ENCODE results near the gene AP1M1. TPM values are rescaled to one million over a fixed set of nuclear protein-coding genes. Genes with fewer than 3 reads are reported as not detected.

The AP1M1 gene
- total RNA-seq, 1 donor from 2014 or later: 47.4 TPM

GRCh38 chr19:16229322-16229641 is 31.6 kb downstream of the AP1M1 start:
- no peak overlapping the region for H3K27ac Mint-ChIP-seq

GRCh38 chr19:16232127-16232526 is 34.4 kb downstream of the AP1M1 start:
- Mint-ChIP-seq H3K27ac (no peak overlapping the region), H3K9me3 (ENCODE audit: low read depth) (no peaks in the 10 kb centered on the region), H3K27me3 (no peaks in the 10 kb centered on the region), H3K4me3 (ENCODE audit: low read depth) (no peak overlapping the region), H3K36me3 (ENCODE audit: insufficient read depth) (peaks cover 22% of the 10 kb centered on the region), H3K4me1 (ENCODE audit: low read depth) (no peaks in the 10 kb centered on the region)
- TF ChIP-seq CTCF (IDR thresholded peaks at IDR 0.05; ENCODE audit: unreplicated experiment): no peak
- DNase-seq (ENCODE audit: low spot score, unreplicated experiment): no peak

More at GRCh38 chr19:16229322-16229641, 31.6 kb downstream of the AP1M1 start:
- Mint-ChIP-seq H3K9me3 (ENCODE audit: low read depth) (no peaks in the 10 kb centered on the region), H3K36me3 (ENCODE audit: insufficient read depth) (peaks cover 12% of the 10 kb centered on the region), H3K4me3 (ENCODE audit: low read depth) (no peak overlapping the region), H3K4me1 (ENCODE audit: low read depth) (no peaks in the 10 kb centered on the region), H3K27me3 (no peaks in the 10 kb centered on the region)
- DNase-seq (ENCODE audit: low spot score, unreplicated experiment): no peak
- TF ChIP-seq CTCF (IDR thresholded peaks at IDR 0.05; ENCODE audit: unreplicated experiment): no peak

GRCh38 chr19:16232568-16232967 is 34.9 kb downstream of the AP1M1 start:
- no peak overlapping the region for H3K4me3 Mint-ChIP-seq (ENCODE audit: low read depth)
- no peak for DNase-seq (ENCODE audit: low spot score, unreplicated experiment)
- no peaks in the 10 kb centered on the region for H3K4me1 Mint-ChIP-seq (ENCODE audit: low read depth)
- H3K27ac Mint-ChIP-seq: no peak overlapping the region
- no peak for TF ChIP-seq CTCF (IDR thresholded peaks at IDR 0.05; ENCODE audit: unreplicated experiment)
- peaks cover 22% of the 10 kb centered on the region for H3K36me3 Mint-ChIP-seq (ENCODE audit: insufficient read depth)
- H3K9me3 Mint-ChIP-seq (ENCODE audit: low read depth): no peaks in the 10 kb centered on the region
- no peaks in the 10 kb centered on the region for H3K27me3 Mint-ChIP-seq

- DNase-seq (ENCODE audit: low spot score, unreplicated experiment): no peak
- no peaks in the 10 kb centered on the region for H3K4me1 Mint-ChIP-seq (ENCODE audit: low read depth)
Observed at GRCh38 chr19:16233081-16233776, 35.5 kb downstream of the AP1M1 start.

GRCh38 chr19:16233836-16234551 is 36.3 kb downstream of the AP1M1 start:
- no peak for DNase-seq (ENCODE audit: low spot score, unreplicated experiment)
- Mint-ChIP-seq H3K4me1 (ENCODE audit: low read depth) (no peaks in the 10 kb centered on the region), H3K36me3 (ENCODE audit: insufficient read depth) (peaks cover 22% of the 10 kb centered on the region), H3K4me3 (ENCODE audit: low read depth) (no peak overlapping the region), H3K27ac (no peak overlapping the region), H3K9me3 (ENCODE audit: low read depth) (no peaks in the 10 kb centered on the region), H3K27me3 (no peaks in the 10 kb centered on the region)
- no peak for TF ChIP-seq CTCF (IDR thresholded peaks at IDR 0.05; ENCODE audit: unreplicated experiment)

More at GRCh38 chr19:16233081-16233776, 35.5 kb downstream of the AP1M1 start:
- peaks cover 22% of the 10 kb centered on the region for H3K36me3 Mint-ChIP-seq (ENCODE audit: insufficient read depth)
- H3K4me3 Mint-ChIP-seq (ENCODE audit: low read depth): no peak overlapping the region
- no peaks in the 10 kb centered on the region for H3K27me3 Mint-ChIP-seq
- no peaks in the 10 kb centered on the region for H3K9me3 Mint-ChIP-seq (ENCODE audit: low read depth)
- no peak for TF ChIP-seq CTCF (IDR thresholded peaks at IDR 0.05; ENCODE audit: unreplicated experiment)
- no peak overlapping the region for H3K27ac Mint-ChIP-seq

Measured in progenitor cell of endocrine pancreas (in vitro differentiated cells).